ENCODE measurements around the gene PDGFRB. TPM values are rescaled to one million over a fixed set of nuclear protein-coding genes. Genes with fewer than 3 reads are reported as not detected.

PDGFRB gene
- total and polyA plus RNA-seq, 4 donors, result 5.2 to 13.1 (median 8.3) TPM

GRCh38 chr5:150068961-150069645 lies 86.5 kb downstream of the PDGFRB start:
- Histone ChIP-seq H3K9me3 (ENCODE audit: control insufficient read depth in 4 of 4, low read length in 3 of 4) (peaks cover 0 to 6% (median 0%) of the 10 kb centered on the region in 4 donors), H3K36me3 (ENCODE audit: control insufficient read depth in 4 of 4, insufficient read depth in 3 of 4, low read depth in 1 of 4, low read length in 3 of 4) (no peaks in the 10 kb centered on the region), H3K4me1 (ENCODE audit: control insufficient read depth in 4 of 4, insufficient read depth in 4 of 4, low read length in 3 of 4) (peaks cover 0 to 7% (median 0%) of the 10 kb centered on the region in 4 donors), H3K27me3 (ENCODE audit: control insufficient read depth in 4 of 4, insufficient read depth in 4 of 4, low read length in 3 of 4) (no peaks in the 10 kb centered on the region), H3K4me3 (ENCODE audit: low read depth in 1 of 3, low read length in 3 of 3) (no peak overlapping the region), H3K9ac (ENCODE audit: low read depth in 1 of 2, low read length in 2 of 2) (no peak overlapping the region), H3K27ac (ENCODE audit: low read depth in 1 of 2, low read length in 2 of 2) (no peak overlapping the region)
- DNase-seq (ENCODE audit: low spot score), result no peak
- WGBS, result 90% methylated on average over 12 of the region's 12 CpGs
- no peak for TF ChIP-seq GABPA (IDR thresholded peaks at IDR 0.05 in 1 of 2, conservative IDR thresholded peaks at IDR 0.05 in 1 of 2)
- TF ChIP-seq CTCF (IDR thresholded peaks at IDR 0.05; ENCODE audit: low read depth, low read length, missing input control), result no peak
- no peak for TF ChIP-seq FOXA1 (IDR thresholded peaks at IDR 0.05)
- TF ChIP-seq FOXA2 (IDR thresholded peaks at IDR 0.05), result no peak
- no peak for TF ChIP-seq REST (IDR thresholded peaks at IDR 0.05)
- no peak for TF ChIP-seq JUND (IDR thresholded peaks at IDR 0.05)
- no peak for TF ChIP-seq RAD21 (IDR thresholded peaks at IDR 0.05)
- TF ChIP-seq RXRA (IDR thresholded peaks at IDR 0.05), result no peak
- no peak for TF ChIP-seq ATF3 (IDR thresholded peaks at IDR 0.05)
- no peak for TF ChIP-seq SP1 (IDR thresholded peaks at IDR 0.05)
- TF ChIP-seq TAF1 (conservative IDR thresholded peaks at IDR 0.05), result no peak
- no peak for TF ChIP-seq ZBTB33 (IDR thresholded peaks at IDR 0.05)
- TF ChIP-seq HNF4A (conservative IDR thresholded peaks at IDR 0.05), result no peak
- TF ChIP-seq MAX (IDR thresholded peaks at IDR 0.05), result no peak
- TF ChIP-seq EGR1 (IDR thresholded peaks at IDR 0.05; ENCODE audit: low read depth in 2 of 2), result no peak
- TF ChIP-seq YY1 (IDR thresholded peaks at IDR 0.05), result no peak
- no peak for TF ChIP-seq NR2F2 (IDR thresholded peaks at IDR 0.05)
- no peak for TF ChIP-seq HNF4G (IDR thresholded peaks at IDR 0.05)
